ENCODE data around the gene TSHZ2.
"Not testable (repeated sequence)": the region's sequence is repeated elsewhere in the genome, so short reads cannot be mapped to it uniquely, and the experiment has no call there.

Gene TSHZ2

DNA sequence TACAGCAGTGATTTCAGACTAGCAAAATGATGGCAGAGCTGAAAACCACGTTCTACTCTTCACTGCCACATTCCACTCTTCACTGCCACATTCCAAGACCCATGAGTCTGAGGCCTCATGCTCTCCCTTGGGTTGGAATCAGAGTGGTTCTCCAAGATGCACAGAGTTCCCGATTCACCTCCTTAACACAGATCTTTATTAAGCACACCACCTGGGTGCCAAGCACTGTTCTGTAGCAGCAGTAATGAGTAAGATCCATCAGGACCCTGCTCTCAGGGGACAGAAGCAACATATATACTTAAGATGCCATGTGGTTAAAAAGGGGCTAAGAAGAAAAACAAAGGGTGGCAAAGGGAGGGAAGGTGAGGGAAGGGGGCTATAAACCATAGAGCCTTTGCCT, 26.9 kb downstream of the TSHZ2 start:
- no peak for DNase-seq

DNA sequence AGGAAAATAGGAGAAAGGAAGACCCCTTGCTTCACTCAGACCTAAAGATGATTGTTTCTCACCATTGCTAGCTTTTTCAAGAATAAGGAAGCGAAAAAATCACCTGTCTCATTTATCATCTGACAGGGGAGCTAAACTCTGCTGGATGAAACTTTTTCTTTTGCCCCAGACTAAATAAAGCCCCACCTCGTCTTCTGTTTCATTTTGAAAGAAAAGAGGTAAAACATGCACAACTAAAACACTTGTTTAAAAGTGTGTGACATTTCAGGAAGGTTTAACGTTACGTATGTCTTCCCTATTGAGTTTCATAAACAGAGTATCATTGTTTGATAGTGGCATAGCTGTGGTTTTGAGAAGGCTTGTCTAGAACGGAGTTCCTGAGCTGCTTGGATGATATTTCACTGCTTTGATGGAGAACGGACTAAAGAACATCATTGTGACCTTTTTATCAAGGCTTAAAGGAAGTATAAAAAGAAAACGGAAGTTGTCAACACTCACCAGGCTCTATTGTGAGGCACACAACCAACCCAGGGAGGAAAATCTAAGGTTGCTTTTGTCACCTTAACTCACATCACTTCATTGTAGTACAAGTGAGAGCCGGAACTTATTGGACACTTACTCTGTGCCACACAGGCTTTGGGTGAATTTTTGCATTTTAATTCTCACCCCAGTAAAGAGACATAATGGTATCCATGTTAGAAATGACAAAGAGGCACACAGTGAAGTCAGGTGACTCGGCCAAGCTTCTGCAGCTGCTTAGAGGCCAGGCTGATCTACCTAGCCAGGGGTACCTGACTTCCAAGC, 29.5 kb downstream of the TSHZ2 start:
- DNase-seq, result no peak

DNA sequence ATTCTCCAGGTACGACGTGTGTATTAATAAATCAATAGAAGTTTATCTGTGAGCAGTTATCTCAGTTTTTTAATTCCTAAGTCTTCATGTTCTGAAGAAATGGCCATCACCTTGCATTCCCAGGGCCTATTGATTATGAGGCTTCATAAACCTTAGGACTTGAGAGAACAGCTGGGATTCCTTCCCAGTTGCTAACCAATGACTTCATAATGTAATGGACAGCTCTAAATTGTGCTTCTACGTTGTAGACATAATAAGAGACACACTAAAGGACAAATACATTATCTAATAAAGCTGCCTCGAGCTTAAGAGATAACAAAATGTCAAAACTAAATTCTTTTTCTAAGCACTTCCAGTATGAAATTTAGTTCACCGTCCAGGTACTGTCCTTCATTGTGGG, 30.6 kb downstream of the TSHZ2 start:
- DNase-seq, result no peak

DNA sequence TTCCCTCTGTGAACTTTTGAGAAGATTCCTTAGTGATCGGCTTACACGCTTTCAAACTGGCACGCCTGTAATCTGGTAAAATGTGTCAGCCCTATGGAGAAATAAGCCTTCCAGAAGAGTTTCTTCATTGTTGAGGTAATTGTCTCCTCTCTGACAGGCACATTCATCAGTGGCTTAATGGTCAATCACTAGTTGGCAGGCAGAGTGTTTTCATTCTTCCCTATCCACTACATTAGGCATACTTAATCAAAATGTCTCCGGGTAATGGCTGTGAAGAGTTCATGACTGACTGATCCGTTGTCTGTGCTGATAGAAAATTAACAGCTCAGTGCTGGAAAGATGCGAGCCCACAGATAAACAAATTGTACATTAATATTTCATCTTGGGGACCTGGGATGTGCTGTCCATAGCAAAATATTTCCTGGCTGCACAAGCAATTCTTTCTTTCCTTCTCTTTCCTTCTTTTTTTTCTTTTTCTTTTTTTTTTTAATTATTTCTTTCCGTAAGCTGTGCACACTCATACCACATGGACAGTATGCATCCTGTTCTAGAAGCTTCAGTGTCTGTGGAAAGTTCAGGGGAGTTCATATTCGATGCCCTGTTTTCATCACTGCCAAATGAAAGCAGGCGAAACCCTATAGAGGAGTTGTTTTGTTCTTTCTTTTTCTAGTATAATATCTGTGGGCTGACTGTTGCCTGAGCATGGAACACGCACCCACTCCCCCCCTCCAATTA, 31.4 kb downstream of the TSHZ2 start:
- DNase-seq, result no peak

DNA sequence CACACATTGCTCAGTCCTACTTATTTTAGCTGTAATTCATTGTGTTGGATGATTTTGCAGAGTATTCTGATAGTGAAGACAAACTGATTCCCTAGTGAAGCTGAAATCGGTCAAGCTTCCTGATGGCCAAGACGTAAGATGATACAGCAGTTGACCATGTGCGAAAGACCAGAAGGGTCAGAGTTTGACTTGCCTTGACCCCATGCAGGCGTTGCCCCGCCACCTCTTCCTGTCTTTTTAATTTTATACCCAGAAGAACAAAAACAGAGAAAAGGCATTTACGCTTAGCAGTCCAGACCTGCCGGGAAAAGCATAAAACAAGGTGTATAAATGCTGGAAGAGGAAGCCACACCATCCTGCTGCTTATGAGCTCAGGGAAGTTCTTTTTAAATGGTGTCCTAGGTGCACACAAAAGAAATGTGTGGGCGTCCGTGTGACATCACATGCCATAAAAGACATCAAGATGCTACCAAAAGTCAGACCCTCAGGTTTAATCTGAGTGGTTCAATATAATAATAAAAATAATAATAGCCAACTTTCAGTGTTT, 32.2 kb downstream of the TSHZ2 start:
- DNase-seq, result peak in 1 of 2 experiments; percentile 21

DNA sequence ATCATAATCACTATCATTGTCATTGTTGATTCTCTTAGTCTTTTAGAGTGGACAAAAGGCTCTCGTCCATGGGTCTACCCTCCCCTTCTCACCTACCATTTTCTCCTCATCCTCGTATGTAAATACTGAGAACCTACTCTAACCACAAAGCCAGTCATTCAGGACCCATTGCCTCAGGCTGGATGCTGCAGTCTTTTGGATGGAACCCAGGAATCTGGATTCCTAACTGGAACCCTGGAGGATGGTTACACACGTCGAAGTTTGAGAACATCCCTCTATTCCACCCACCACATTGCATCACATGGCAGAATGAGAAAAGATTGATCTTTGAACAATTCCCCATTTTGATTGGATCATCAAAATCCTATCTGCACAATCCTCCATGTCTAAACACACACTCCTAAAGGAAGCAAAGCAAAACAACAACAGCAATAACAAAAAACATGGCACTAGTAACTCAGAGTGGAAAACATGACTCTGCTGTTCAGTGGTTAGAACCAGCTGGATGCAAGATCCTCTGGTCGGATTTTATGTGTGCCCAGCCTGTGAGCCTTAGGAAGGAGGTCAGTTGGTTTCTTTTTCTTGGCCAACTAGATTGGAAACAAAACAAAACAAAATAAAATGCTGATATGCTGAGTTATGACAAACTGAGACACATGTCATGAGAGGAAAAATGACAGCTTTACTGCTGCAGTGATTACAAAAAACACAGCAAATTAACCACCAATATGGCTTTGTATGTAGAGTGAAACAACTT, 38.0 kb downstream of the TSHZ2 start:
- no peak for DNase-seq

DNA sequence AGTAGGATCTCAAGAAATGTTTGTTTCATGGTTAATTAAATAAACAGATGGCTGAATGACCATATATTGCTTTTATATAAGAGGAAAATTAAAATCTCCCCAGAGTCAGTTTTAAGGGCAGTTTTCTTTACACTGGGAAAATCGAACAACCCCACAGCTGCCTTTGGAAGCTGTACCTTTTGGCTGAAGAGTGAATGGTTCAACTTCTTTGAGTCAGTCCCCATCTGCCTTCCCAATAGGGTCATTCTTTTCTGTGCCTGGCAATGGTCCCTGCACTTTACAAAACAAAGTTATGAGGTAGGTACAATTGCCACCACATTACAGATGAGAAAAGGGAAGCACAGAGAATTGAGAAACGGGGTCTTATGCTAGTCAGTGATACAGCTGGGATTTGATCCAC, 39.5 kb downstream of the TSHZ2 start:
- no peak for DNase-seq

DNA sequence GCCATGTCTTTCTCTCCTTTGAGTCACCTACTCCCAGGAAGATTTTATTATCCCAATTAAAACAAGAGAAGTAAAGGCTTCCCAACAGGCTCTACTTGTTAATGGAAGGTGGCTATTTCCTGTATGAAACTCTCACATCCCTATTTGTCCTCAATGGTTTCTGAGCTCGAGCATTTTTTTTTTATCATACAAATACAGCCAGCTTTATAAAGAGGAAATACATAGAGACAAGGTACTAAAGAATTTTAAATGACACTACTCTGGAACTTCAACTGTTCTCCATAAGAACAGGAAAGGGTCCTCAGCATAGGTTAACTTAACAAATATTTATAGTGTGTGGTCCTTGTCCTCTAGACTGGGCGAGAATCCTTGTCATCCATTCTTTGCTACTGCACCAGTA, 41.0 kb downstream of the TSHZ2 start:
- DNase-seq, result no peak

DNA sequence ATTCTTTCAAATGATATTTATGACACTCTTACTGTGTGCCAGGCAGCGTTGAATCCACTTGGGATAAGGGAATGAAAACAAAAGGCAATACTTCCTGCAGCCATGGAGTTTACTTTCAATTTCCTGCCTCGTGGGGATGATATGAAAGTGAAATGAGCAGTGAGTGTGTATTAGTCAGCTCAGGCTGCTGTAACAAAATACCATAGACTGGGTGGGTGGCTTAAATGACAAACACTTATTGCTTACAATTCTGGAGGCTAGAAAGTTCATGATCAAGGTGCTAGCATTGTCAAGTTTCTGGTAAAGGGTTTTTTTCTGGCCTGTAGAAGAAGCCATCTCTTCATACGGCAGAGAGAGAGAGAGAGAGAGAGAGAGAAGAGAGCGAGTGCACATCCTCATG, 41.7 kb downstream of the TSHZ2 start:
- DNase-seq, result no peak

DNA sequence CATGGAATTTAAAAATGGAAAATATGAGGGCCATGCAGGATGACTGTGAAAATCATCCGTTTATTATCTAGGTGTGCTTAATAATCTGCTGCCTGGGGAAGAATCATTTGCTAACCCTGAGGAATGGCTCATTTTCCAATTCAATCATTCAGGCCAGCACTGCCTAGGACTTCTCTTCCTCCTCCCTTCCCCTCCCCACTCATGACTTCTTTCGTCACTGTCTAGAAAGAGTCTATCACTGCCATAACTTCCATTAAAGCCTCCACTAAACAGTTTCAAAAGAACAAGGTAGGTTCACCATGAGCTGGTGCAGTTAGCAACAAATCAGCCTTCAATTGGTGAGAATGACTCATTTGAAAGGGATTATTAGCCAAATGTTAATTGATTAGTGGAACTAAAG, 43.9 kb downstream of the TSHZ2 start:
- DNase-seq, result no peak

DNA sequence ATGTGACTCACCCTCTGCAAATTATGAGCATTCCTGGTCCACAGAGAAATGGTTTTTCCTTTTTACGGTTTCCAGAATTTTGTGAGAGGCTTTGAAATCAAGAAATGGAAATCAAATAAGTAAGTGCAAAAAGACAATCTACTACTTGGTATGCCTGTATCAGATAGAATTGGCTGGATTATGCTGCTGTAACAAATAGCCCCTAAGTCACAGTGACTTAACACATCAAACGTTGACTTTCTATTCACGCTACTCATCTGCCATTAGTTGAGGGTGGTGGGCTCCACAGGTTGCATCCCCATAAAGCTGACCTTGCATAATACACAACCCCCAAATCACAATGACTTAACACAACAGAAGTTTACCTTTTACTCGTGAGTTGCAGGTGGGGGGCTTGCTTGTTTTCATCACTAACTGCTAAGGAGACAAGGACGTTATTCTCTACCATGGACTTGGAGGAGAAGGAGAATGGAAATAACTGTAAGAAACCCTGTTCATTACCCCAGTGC, 44.4 kb downstream of the TSHZ2 start:
- no peak for DNase-seq

DNA sequence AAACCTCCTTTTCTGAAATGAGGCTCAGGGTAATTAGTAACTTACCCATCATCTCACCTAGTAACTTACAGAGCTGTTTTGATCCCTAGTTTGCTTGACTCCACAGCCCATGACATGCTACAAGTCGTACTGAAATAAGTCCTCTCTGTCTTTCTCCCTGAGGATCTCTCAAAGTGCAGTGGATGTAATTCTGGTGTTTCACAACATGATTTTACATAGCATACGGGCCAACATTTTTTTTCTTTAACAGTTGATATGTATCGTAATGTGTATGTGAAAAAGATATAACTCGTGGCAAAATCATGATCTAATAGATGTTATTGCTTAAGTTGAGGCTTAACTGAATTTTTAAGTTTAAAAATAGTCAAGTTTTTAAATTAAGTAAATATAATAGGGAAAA, 45.0 kb downstream of the TSHZ2 start:
- no peak for DNase-seq

DNA sequence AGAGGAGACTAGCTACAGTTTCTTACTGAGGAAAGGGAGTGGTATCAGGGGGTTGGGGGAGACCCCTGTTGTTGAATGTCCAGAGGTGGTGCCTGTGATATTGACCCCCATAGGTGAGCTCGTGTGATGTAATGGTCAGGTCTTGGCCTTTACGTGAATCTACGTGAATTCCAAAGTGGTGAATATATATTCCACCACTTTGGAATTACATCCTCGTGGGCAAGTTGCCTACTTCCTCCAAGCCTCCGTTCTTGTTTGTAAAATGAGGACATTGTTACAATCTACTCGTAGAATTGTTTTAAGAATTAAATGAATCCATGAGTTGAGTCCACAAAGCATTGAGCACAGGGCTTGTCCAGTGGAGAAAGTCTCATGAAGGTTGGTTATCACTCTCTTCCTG, 47.3 kb downstream of the TSHZ2 start:
- no peak for DNase-seq

DNA sequence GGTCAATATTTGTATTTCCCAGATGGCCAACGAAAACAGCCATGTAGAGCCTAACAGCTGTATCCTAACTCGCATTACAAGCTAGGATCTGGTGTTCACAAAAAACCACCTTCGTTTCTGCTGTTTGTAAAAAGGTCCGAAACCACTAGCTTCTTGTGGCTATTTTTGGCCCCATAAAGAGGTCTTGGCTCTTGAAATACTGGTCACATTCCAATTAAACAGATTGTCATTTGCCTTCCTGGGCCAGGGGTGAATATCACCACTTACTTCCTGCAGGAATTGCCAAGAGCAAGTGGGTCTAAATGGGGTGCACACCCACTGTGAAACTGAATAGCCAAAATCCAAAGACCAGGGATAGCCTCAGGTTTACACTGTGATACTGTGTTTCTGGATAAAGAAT, 48.2 kb downstream of the TSHZ2 start:
- DNase-seq, result no peak

DNA sequence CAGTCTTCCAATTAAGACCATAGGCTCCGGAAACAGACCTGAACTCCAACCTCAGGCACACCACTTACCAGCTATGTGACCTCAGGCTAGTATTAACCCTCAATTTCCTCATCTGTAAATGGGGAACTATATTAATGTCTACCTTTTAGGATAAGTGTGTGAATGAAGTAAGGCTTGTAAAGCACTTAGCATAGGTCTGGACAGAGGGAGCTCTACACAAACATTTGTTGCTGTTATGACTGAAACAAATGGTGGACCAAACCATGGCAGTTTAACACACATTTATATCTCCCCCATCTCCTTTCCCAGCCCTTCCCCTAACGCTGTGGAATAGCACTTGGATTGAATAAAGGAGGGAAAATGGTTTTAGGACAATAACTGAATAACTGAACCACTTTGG, 48.7 kb downstream of the TSHZ2 start:
- no peak for DNase-seq

DNA sequence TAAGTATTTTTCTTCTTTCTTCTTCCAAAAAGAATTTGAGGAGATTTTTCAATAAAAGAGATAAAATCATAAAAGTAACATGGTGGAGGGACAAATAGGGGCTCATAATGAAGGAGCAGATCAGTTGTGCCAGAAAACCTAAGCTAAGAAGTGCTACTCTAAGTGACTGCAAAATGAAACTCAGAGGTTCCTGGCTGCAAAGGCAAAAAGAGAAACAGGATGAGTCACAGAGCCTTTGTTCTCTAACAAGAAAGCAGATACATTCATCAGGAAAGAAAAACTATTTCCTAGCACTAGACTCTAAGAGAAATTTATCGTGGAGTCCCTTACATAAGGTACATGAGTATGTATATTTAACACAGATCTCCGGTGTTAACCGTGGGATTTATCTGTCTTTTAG, 49.8 kb downstream of the TSHZ2 start:
- DNase-seq, result peak in 1 of 2 experiments; percentile 28

DNA sequence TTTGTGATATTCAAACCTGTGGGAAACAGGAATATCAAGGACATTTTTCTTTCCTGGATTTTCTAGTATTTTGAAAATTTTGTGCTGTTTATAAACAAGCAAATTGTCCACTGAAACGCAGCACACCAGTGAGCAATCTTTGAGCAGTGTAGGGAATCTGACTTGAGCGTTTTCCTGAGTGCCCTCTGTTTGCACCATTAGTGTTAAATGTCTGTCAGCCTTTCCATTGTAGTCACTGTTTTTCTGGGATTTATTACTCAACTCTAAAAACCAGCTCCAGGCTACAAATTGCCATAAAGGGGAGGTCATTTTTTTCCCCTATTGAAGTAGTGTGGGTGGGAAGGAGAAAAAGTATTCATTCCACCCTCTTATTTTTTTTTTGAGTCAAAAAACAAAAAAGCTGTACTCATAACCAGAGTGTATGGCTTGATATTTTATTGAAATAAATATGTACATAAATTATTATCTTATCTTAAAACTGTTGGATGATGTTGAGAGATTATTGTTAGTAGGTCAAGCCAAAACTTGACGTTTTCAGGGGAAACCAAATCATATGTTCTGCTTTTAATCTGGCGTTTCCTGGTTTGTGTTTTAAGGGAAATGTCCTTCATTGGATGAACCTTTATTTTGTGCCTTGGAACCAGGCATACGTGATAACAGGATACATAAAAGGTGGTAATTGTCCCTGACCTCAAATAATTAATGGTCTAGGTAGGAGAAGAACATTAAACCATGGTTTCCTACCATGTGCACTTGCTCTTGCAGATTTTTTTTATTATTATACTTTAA, 51.8 kb downstream of the TSHZ2 start:
- no peak for DNase-seq

DNA sequence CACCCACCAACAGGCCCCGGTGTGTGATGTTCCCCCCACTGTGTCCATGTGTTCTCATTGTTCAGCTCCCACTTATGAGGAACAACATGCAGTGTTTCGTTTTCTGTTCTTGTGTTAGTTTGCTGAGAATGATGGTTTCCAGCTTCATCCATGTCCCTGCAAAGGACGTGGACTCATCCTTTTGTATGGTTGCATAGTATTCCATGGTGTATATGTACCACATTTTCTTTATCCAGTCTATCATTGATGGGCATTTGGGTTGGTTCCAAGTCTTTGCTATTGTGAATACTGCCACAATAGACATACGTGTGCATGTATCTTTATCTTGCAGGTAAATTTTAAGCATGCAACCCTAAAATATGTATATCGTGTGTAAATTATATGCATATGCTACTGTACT, 52.5 kb downstream of the TSHZ2 start:
- not testable (repeated sequence) for DNase-seq

DNA sequence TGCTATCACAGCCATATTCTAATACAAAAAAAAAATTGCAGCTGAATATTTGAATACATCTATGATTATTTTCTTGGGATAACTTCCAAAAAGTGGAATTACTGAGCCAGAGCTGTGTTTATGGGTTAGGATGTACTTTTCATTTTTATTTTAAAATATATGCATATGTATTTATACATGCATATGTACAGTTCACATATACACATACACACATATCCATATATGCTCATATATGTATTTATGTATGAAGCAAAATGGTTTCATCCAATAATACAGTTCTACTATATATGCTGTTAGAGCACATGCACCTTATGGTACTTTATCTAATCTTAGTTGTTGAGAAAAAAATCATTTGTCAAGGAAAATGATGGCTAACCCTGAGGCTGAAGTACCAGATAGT, 54.9 kb downstream of the TSHZ2 start:
- DNase-seq, result no peak

DNA sequence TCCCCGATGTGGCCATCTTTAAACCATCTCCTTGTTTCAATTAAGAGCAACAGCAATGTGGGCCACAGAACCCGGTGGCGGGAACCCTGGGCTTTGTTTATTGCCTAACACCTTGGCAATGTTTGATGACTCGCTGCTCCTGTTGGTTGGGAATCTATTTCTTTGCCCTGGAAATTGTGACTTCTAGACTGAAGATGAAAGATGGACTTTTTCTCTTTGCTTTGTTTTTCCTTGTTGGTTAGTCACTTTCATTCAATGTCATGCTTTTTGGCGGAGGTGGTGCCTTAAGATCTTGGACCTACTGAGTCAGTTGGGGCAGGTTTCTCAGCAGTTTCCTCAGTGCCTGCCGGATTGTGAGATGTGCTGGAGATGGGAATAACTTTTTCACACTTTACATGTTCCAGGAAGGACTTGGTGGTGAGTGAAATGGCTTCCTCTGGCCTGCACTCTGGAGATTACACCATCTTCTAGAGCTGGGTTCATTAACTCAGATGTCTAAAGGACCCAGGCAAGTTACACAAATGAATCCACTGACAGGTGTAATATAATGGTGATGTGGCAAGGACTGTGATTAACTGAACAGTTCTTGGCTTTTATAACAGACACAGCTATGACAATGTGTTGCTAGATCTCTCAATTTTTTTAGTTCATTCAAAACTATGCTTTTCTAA, 56.3 kb downstream of the TSHZ2 start:
- peak; percentile 21 to 47 for DNase-seq

DNA sequence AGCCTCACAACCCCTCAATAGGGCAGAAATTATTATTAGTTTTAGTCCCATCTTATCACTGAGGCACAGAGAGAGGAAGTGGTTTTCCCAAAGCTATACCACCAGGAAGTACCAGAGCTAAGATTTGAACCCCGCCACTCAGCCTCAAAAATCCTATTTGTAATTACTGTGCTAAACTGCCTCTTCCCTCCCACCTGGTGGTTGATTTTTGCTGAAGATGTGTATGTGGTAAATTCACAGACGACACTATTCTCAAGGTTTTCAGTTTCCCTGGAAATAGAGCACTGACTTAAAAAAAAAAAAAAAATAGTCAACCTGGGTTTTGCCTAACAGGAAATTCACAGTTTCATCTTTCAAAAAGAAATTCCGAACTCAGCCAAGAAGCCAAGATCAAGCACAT, 57.9 kb downstream of the TSHZ2 start:
- no peak for DNase-seq

DNA sequence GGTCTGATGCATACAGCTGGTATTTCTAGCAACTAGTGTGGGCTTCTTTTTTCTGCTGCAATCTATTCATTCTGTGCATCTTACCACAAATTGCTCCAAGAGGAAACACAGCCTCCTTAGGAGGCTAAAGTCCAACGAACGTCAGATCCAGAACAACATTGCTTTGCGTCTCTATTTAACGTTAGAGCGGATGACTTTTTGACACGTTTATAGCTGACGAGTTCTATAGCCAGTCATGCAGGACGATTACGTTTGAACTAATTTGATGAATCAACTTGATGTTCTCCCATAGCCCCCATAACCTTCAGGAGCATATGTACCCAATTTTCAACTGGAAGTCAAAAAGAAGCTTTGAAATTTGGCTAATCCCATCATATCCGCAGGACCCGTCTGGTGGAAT, 59.9 kb downstream of the TSHZ2 start:
- DNase-seq, result no peak
